HEK293T (cell line): ENCODE results near the gene ANKLE1.

Experiments
- CTCF ChIA-PET: fragments of 350-600 bp; formaldehyde crosslinking; extraction: SDS; loops from one replicate; lab custom pipeline; 2021; ENCODE audit warnings: antibody characterized with exemption, inconsistent platforms; lab: Yijun Ruan, JAX
- POLR2A ChIA-PET: fragments of 350-600 bp; formaldehyde crosslinking; extraction: SDS; loops from one replicate; lab custom pipeline; 2020; ENCODE audit warnings: antibody characterized with exemption, inconsistent platforms; lab: Yijun Ruan, JAX
- DNase-seq: peaks from one replicate; pipeline ENCODE4 v3.0.0; 2012; ENCODE audit warnings: mixed read lengths; ENCODE audit errors: extremely low spot score
- ARNT ChIP-seq: fragments of 450-650 bp; IDR thresholded peaks from 2 replicates; pipeline ENCODE4 v1.6.1; 2017; ENCODE audit warnings: mild to moderate bottlenecking
- BHLHE40 ChIP-seq: fragments of 450-650 bp; IDR thresholded peaks from 2 replicates; pipeline ENCODE4 v1.6.1; 2016; ENCODE audit warnings: mild to moderate bottlenecking, moderate library complexity, borderline replicate concordance
- CTBP1 ChIP-seq: fragments of 450-650 bp; IDR thresholded peaks from 2 replicates; pipeline ENCODE4 v1.6.1; 2016; ENCODE audit warnings: borderline replicate concordance
- ELF4 ChIP-seq: fragments of 450-650 bp; IDR thresholded peaks from 2 replicates; pipeline ENCODE4 v1.6.1; 2017; ENCODE audit warnings: antibody characterized with exemption
- FOXA1 ChIP-seq: fragments of 450-650 bp; IDR thresholded peaks from 2 replicates; pipeline ENCODE4 v1.6.1; 2016; ENCODE audit warnings: mild to moderate bottlenecking
- FOXK2 ChIP-seq: fragments of 450-650 bp; IDR thresholded peaks from 2 replicates; pipeline ENCODE4 v1.6.1; 2016; ENCODE audit warnings: mild to moderate bottlenecking
- FOXM1 ChIP-seq: fragments of 450-650 bp; IDR thresholded peaks from 2 replicates; pipeline ENCODE4 v1.6.1; 2017; ENCODE audit warnings: mild to moderate bottlenecking, borderline replicate concordance
- HDGF ChIP-seq: fragments of 450-650 bp; IDR thresholded peaks from 2 replicates; pipeline ENCODE4 v1.6.1; 2017; ENCODE audit warnings: antibody characterized with exemption, borderline replicate concordance
- L3MBTL2 ChIP-seq: fragments of 450-650 bp; conservative IDR thresholded peaks from 2 replicates; pipeline ENCODE4 v1.6.1; 2016; ENCODE audit warnings: mild to moderate bottlenecking
- LEF1 ChIP-seq: fragments of 450-650 bp; IDR thresholded peaks from 2 replicates; pipeline ENCODE4 v1.6.1; 2017; ENCODE audit warnings: mild to moderate bottlenecking, borderline replicate concordance
- NFRKB ChIP-seq: fragments of 450-650 bp; IDR thresholded peaks from 2 replicates; pipeline ENCODE4 v1.6.1; 2016; ENCODE audit warnings: mild to moderate bottlenecking, moderate library complexity
- PKNOX1 ChIP-seq: fragments of 450-650 bp; IDR thresholded peaks from 2 replicates; pipeline ENCODE4 v1.6.1; 2016
- SP1 ChIP-seq: fragments of 450-650 bp; IDR thresholded peaks from 2 replicates; pipeline ENCODE4 v1.6.1; 2017
- SUZ12 ChIP-seq: fragments of 450-650 bp; IDR thresholded peaks from 2 replicates; pipeline ENCODE4 v1.6.1; 2016; ENCODE audit warnings: mild to moderate bottlenecking
- TARDBP ChIP-seq: fragments of 450-650 bp; IDR thresholded peaks from 2 replicates; pipeline ENCODE4 v1.6.1; 2016
- ZNF384 ChIP-seq: fragments of 450-650 bp; IDR thresholded peaks from 2 replicates; pipeline ENCODE4 v1.6.1; 2016

Gene ANKLE1

GRCh38 chr19:17245535-17245984 is 36.1 kb upstream of the ANKLE1 start, which contains the start of gene NR2F6:
TSS of gene NR2F6 (minus strand) at chr19:17245919. CDS start at chr19:17245220, 699 bp downstream.
- DNase-seq: no peak
- ChIA-PET POLR2A (no interaction called here), CTCF (no interaction called here)
- TF ChIP-seq BHLHE40: no peak
- no peak for TF ChIP-seq FOXM1
- no peak for TF ChIP-seq HDGF
- TF ChIP-seq SP1: no peak
- no peak for TF ChIP-seq TARDBP
- no peak for TF ChIP-seq FOXA1
- no peak for TF ChIP-seq NFRKB
- no peak for TF ChIP-seq ELF4
- TF ChIP-seq SUZ12: no peak
- no peak for TF ChIP-seq PKNOX1
- TF ChIP-seq L3MBTL2: no peak
- TF ChIP-seq CTBP1: no peak
- no peak for TF ChIP-seq LEF1
- TF ChIP-seq ZNF384: no peak
- no peak for TF ChIP-seq FOXK2

GRCh38 chr19:17246681-17247425 is 34.8 kb upstream of the ANKLE1 start:
- DNase-seq: no peak
- ChIA-PET POLR2A (no interaction called here), CTCF (no interaction called here)
- TF ChIP-seq FOXA1 (no peak), NFRKB (no peak), ELF4 (no peak), TARDBP (no peak), FOXK2 (no peak), L3MBTL2 (no peak), LEF1 (no peak), PKNOX1 (no peak), HDGF (no peak), CTBP1 (no peak), SUZ12 (no peak), ARNT (no peak), ZNF384 (no peak), BHLHE40 (no peak), FOXM1 (no peak), SP1 (no peak)

GRCh38 chr19:17248011-17248776 is 33.5 kb upstream of the ANKLE1 start:
- TF ChIP-seq CTBP1 (no peak), ARNT (no peak), ZNF384 (no peak), BHLHE40 (no peak), PKNOX1 (no peak), ELF4 (no peak), SUZ12 (no peak), FOXA1 (no peak)
- DNase-seq: no peak
- POLR2A ChIA-PET: interaction anchor here (1.1 to 2.8 kb wide), 7 partner anchors 9 to 33 kb away, joined by 3 to 11 read pairs (median 5); partner anchors contain the start of genes BABAM1, OCEL1 and USE1
- CTCF ChIA-PET: interaction anchor here (1.4 to 1.5 kb wide), 2 partner anchors 12 to 18 kb away, joined by 5 to 7 read pairs; no protein-coding TSS in a partner anchor

- ChIA-PET CTCF (interaction anchor here (0.6 to 1.4 kb wide), 3 partner anchors 11 to 28 kb away, joined by 3 to 9 read pairs (median 5); no protein-coding TSS in a partner anchor), POLR2A (interaction anchor here (0.9 to 2.8 kb wide), 6 partner anchors 9 to 34 kb away, joined by 3 to 11 read pairs (median 5); partner anchors contain the start of genes BABAM1, OCEL1 and USE1)
- no peak for TF ChIP-seq FOXA1
- no peak for TF ChIP-seq SP1
- no peak for DNase-seq
These were observed 31.7 kb upstream of the ANKLE1 start for GRCh38 chr19:17249887-17250548.

GRCh38 chr19:17254636-17255035 is 27.1 kb upstream of the ANKLE1 start:
- CTCF ChIA-PET: no interaction called here
- no peak for DNase-seq
- POLR2A ChIA-PET: no interaction called here
- TF ChIP-seq HDGF: no peak
- TF ChIP-seq FOXK2: no peak
- no peak for TF ChIP-seq SUZ12
- no peak for TF ChIP-seq NFRKB
- no peak for TF ChIP-seq ELF4
- TF ChIP-seq TARDBP: no peak
